Testis (tissue), 3 donors: ENCODE measurements around the gene SFT2D2. TPM values are rescaled to one million over a fixed set of nuclear protein-coding genes. Genes with fewer than 3 reads are reported as not detected.

Experiments used
- DNase-seq: peaks from one replicate; pipeline ENCODE4 v3.0.0-alpha.2; 2019
- H3K27ac ChIP-seq, 2 donors: fragments of 200-600 bp; sonication (generic); one replicate each; pipeline ENCODE4 v1.5.1; 2019
- H3K27me3 ChIP-seq: fragments of 200-600 bp; sonication (generic); one replicate; pipeline ENCODE4 v1.5.1; 2019
- H3K36me3 ChIP-seq: fragments of 200-600 bp; sonication (generic); one replicate; pipeline ENCODE4 v1.5.1; 2017; ENCODE audit warnings: low read depth; ENCODE audit errors: missing control alignments
- H3K4me1 ChIP-seq: fragments of 200-600 bp; sonication (generic); one replicate; pipeline ENCODE4 v1.5.1; 2019
- H3K4me3 ChIP-seq, 2 donors: fragments of 200-600 bp; sonication (generic); one replicate each; pipeline ENCODE4 v1.5.1; 2017 to 2019
- H3K9me3 ChIP-seq: fragments of 200-600 bp; sonication (generic); one replicate; pipeline ENCODE4 v1.5.1; 2017
- POLR2A ChIP-seq: fragments of 450-650 bp; IDR thresholded peaks from one replicate; pipeline ENCODE4 v1.6.1; 2017; ENCODE audit warnings: antibody characterized with exemption, mild to moderate bottlenecking, moderate library complexity
- WGBS, 2 donors: methylation state at CpG; one replicate each; pipeline ENCODE4 v1.1.5; 2018; 5-methylcytosine and 5-hydroxymethylcytosine counted together
- intact Hi-C: fragments of 100-400 bp; cut with DNase I; formaldehyde crosslinking; loops from one replicate; pipeline ENCODE4 v1.15.1; 2023; ENCODE audit warnings: low total_unique reads
- polyA plus RNA-seq: library from polyadenylated mRNA; stranded (reverse); fragments of 350-450 nt; fragmentation: Illumina TruSeq; extraction: RNeasy Lipid Tissue Mini Kit (QIAGEN cat#74804); gene quantifications from one replicate; pipeline ENCODE4 v1.2.3, GENCODE V29; 2014; ENCODE audit warnings: low read depth, low replicate concordance; ENCODE audit not compliant: insufficient read depth
- total RNA-seq, 2 donors: library from RNA; depleted of rRNA; stranded (reverse); fragments of >200 nt; gene quantifications; one replicate each; pipeline ENCODE4 v1.2.3, GENCODE V29; 2016
- TF ChIP-seq, protein P1 (sequence below), 3 experiments: fragments of 450-650 bp in 2 of 3; fragments of 200-600 bp in 1 of 3; sonication (generic) in 1 of 3; IDR thresholded peaks; one replicate each; pipeline ENCODE4 v1.5.1; 2016 to 2019; ENCODE audit warnings: antibody characterized with exemption in 3 of 3, mild to moderate bottlenecking in 2 of 3, moderate library complexity in 1 of 3

Gene SFT2D2
- total and polyA plus RNA-seq, 3 donors from 2014 or later = 34.5 to 62.2 (median 59.4) TPM

DNA sequence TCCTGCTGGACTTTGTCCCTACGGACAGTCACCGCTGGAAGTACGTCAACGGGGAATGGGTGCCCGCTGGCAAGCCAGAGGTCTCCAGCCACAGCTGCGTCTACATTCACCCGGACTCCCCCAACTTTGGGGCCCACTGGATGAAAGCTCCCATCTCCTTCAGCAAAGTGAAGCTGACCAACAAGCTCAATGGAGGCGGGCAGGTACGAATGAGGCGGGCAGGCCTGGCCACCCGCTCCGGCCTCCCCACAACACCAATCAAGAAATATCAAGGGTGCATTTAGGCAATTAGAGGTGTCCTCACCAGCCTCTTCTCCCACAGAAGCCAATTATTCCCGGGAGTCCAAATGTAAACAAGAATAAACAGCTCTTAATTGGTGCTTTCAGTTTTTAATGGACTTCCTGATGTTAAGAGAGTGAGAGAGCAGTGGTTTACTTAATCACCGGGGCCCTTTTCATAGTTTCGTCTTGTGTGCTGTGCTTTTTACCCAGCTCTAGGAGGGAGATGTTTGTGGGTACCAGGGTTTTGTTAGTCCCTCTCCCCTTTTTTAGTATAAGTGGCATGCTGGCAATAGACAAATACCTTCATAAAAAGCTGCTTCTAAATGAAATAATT is 65.5 kb downstream of the SFT2D2 start:
- Histone ChIP-seq H3K27ac (no peak overlapping the region), H3K36me3 (no peaks in the 10 kb centered on the region), H3K4me3 (no peak overlapping the region), H3K27me3 (no peaks in the 10 kb centered on the region), H3K9me3 (no peaks in the 10 kb centered on the region), H3K4me1 (no peaks in the 10 kb centered on the region)
- 73 to 89% methylated on average over 5 to 15 of the region's 15 CpGs for WGBS, 2 donors
- intact Hi-C loops = no loop called here
- TF ChIP-seq, protein P1, sequence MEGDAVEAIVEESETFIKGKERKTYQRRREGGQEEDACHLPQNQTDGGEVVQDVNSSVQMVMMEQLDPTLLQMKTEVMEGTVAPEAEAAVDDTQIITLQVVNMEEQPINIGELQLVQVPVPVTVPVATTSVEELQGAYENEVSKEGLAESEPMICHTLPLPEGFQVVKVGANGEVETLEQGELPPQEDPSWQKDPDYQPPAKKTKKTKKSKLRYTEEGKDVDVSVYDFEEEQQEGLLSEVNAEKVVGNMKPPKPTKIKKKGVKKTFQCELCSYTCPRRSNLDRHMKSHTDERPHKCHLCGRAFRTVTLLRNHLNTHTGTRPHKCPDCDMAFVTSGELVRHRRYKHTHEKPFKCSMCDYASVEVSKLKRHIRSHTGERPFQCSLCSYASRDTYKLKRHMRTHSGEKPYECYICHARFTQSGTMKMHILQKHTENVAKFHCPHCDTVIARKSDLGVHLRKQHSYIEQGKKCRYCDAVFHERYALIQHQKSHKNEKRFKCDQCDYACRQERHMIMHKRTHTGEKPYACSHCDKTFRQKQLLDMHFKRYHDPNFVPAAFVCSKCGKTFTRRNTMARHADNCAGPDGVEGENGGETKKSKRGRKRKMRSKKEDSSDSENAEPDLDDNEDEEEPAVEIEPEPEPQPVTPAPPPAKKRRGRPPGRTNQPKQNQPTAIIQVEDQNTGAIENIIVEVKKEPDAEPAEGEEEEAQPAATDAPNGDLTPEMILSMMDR (IDR thresholded peaks at IDR 0.05) = no peak
- no peak for TF ChIP-seq POLR2A
- no peak for DNase-seq

DNA sequence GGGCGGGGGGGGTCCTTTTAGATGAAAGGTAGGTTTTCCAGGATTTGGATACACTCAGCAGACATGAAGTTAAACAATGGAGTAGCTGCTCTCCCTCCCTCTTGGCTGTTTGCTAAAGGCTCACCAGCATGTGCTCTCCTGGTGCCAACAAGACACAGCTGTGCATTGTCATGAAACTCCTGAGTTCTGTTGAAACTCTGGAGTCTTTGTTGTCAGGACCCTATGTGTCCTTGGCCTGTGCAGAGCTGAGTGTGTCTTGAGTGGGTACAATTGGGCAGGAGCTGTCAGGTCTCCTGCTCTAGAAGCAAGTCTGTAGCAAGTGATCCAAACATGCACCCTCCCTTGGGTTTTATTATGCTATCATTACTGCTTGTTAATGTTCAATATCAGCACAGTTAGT is 67.6 kb downstream of the SFT2D2 start:
- DNase-seq = no peak
- no peak overlapping the region for H3K4me3 ChIP-seq
- H3K27me3 ChIP-seq = no peaks in the 10 kb centered on the region
- TF ChIP-seq POLR2A = no peak
- TF ChIP-seq, protein P1 (IDR thresholded peaks at IDR 0.05) = no peak
- intact Hi-C loops = no loop called here
- WGBS, 2 donors = 86% methylated on average over 1 of the region's 1 CpG
- no peaks in the 10 kb centered on the region for H3K36me3 ChIP-seq
- no peaks in the 10 kb centered on the region for H3K4me1 ChIP-seq
- no peaks in the 10 kb centered on the region for H3K9me3 ChIP-seq
- no peak overlapping the region for H3K27ac ChIP-seq

DNA sequence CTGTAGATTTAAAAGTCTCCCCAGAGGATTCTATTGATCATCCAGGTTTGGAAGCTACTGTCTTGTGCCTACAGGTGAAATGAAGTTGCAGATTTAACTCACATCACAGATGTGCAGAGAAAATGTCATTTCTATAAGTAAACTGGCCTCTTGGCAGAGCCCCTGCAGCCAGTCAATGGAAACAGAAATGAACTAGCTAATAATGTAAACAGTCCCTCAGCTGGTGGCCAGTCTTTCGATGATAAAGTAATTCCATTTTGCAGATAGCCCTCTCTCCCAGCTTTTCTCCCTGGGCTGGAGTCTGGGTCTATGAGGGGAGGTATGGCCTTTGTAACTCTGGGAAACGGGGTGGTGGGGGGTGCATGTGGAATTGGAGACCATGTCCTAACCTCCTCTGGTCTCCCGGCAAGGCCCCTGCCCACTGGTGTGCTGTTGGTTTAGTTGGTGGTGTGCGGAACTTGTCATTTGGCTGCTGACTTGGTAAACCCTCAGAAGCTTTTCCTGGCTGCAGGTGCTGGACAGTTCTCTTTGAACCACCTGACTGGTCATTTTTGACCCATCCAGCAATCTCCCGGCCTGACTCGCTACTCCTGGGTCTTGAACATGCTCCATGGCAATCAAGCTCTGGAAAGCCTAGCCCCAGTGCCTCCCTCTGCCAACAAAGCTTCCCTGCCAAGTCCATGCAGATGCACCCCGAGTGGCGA is 69.8 kb downstream of the SFT2D2 start:
- H3K36me3 ChIP-seq = no peaks in the 10 kb centered on the region
- intact Hi-C loops = no loop called here
- WGBS, 2 donors = 90 to 93% methylated on average over 8 of the region's 8 CpGs
- H3K27me3 ChIP-seq = no peaks in the 10 kb centered on the region
- no peak for TF ChIP-seq POLR2A
- TF ChIP-seq, protein P1 (IDR thresholded peaks at IDR 0.05) = no peak
- H3K9me3 ChIP-seq = no peaks in the 10 kb centered on the region
- H3K27ac ChIP-seq = no peak overlapping the region
- H3K4me3 ChIP-seq = no peak overlapping the region
- H3K4me1 ChIP-seq = no peaks in the 10 kb centered on the region
- no peak for DNase-seq

DNA sequence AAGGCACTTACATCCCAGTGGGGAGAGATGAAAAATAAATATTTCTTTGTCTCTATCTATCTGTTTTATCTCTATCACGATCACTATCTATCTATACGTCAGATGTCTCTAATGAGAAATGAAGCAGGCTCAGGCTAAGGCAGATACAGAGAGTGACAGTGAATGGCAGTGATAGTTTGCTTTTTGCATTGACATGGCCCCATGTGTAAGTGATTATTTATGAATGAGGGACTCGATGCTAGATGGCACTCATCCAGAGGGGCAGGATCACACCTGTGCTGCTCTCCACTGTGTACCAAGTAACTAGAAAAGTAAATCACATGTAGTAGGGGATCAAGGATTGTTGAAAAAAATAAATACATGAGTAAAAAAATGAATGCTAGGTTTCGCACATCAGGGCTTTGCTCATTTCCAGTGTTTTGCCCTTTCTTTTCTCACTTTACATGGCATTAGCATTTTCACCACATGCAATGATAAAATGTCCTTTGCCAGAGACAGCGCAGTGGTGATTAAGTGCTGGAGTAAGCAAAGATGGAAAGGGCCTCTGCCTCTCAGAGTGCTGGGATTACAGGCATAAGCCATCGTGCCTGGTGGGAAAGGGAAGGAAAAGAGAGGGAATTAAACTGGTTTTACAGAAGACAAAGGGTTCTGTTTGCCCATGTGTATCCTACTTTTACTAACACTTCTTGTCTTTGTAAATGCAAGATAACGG is 71.4 kb downstream of the SFT2D2 start:
- Histone ChIP-seq H3K27ac (no peak overlapping the region), H3K27me3 (no peaks in the 10 kb centered on the region), H3K4me3 (no peak overlapping the region), H3K9me3 (no peaks in the 10 kb centered on the region), H3K36me3 (no peaks in the 10 kb centered on the region), H3K4me1 (peaks cover 3% of the 10 kb centered on the region)
- DNase-seq = no peak
- TF ChIP-seq, protein P1 (IDR thresholded peaks at IDR 0.05) = no peak
- TF ChIP-seq POLR2A = no peak
- WGBS, 2 donors = 83 to 85% methylated on average over 7 of the region's 7 CpGs
- intact Hi-C loops = no loop called here
